Uterus (tissue), 2 donors: ENCODE data around the gene MYBBP1A.

Source experiments
- POLR2A ChIP-seq, 2 donors: fragments of 450-650 bp; IDR thresholded peaks; one replicate each; pipeline ENCODE4 v1.6.1; 2016; ENCODE audit warnings: antibody characterized with exemption in 2 of 2, mild to moderate bottlenecking in 1 of 2, moderate library complexity in 1 of 2
- TF ChIP-seq, protein P1 (sequence below), 4 experiments: fragments of 200-600 bp in 2 of 4; fragments of 450-650 bp in 2 of 4; sonication (generic) in 2 of 4; IDR thresholded peaks; one replicate each; pipeline ENCODE4 v1.5.1; 2016 to 2019; ENCODE audit warnings: antibody characterized with exemption in 4 of 4, mild to moderate bottlenecking in 2 of 4, moderate library complexity in 1 of 4

DNA sequence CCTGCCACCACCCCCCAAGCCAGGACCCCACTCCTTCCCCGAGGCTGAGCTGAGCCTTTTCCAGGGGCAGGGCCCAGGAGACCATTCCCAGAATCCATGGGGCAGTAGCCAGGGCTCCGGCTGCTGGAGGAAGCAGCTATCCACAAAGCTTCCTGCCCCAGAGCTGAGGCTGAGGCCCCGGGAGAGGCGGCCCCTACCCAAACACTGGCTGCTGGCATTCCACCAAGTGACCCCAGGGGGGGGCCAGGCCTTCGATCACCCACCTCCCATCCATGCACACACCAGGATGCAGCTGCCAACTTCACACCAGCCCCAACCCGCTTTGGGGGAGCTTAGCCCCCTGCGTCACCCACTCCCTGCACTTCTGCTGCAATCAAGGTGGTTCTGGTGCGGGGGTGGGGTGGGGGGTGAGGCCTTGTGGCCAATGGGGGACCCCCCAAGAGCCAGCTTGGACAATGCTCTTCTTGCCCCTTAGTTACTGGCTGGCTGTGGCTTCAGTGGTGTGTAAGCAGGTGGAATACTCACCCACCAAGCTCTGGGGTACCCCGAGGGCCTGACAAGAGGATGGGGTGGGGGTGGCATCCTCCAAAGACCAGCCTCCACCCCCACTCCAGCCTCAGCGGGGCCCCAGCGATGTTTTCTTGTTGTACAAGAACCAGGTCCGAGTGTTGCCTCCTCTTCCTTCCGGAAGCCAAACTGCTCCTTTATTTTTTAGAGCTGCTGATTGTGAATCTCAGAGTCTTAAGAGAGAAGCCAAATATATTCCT lies 16.8 kb downstream of the MYBBP1A start:
- TF ChIP-seq POLR2A (IDR thresholded peaks at IDR 0.05): no peak
- TF ChIP-seq, protein P1, sequence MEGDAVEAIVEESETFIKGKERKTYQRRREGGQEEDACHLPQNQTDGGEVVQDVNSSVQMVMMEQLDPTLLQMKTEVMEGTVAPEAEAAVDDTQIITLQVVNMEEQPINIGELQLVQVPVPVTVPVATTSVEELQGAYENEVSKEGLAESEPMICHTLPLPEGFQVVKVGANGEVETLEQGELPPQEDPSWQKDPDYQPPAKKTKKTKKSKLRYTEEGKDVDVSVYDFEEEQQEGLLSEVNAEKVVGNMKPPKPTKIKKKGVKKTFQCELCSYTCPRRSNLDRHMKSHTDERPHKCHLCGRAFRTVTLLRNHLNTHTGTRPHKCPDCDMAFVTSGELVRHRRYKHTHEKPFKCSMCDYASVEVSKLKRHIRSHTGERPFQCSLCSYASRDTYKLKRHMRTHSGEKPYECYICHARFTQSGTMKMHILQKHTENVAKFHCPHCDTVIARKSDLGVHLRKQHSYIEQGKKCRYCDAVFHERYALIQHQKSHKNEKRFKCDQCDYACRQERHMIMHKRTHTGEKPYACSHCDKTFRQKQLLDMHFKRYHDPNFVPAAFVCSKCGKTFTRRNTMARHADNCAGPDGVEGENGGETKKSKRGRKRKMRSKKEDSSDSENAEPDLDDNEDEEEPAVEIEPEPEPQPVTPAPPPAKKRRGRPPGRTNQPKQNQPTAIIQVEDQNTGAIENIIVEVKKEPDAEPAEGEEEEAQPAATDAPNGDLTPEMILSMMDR (IDR thresholded peaks at IDR 0.05): no peak
